Cerebellar nuclear complex (tissue), 1 donor: ENCODE data around the gene ENO2.

Experiments used
- DNase-seq, 2 experiments: peaks; one replicate each; lab custom pipeline; 2025; lab: John Stamatoyannopoulos, UW

Gene ENO2

GRCh38 chr12:6932766-6933165 lies 18.4 kb downstream of the ENO2 start:
- no peak for DNase-seq

DNA sequence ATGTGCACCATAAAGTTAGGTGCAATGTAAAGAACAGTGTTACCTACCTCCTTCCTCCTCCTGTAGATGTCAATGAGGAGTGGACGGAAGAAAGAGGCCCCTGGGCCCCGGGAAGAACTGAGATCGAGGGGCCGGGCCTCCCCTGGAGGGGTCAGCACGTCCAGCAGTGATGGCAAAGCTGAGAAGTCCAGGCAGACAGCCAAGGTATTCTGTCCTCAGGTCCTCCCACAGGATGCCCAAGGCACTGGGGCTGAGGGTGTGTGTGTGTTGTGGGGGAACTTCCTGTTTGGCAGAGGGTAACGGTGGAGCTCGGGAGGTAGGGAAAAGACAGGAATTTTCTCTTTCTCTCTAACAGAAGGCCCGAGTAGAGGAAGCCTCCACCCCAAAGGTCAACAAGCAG lies 19.7 kb downstream of the ENO2 start:
- DNase-seq: no peak

DNA sequence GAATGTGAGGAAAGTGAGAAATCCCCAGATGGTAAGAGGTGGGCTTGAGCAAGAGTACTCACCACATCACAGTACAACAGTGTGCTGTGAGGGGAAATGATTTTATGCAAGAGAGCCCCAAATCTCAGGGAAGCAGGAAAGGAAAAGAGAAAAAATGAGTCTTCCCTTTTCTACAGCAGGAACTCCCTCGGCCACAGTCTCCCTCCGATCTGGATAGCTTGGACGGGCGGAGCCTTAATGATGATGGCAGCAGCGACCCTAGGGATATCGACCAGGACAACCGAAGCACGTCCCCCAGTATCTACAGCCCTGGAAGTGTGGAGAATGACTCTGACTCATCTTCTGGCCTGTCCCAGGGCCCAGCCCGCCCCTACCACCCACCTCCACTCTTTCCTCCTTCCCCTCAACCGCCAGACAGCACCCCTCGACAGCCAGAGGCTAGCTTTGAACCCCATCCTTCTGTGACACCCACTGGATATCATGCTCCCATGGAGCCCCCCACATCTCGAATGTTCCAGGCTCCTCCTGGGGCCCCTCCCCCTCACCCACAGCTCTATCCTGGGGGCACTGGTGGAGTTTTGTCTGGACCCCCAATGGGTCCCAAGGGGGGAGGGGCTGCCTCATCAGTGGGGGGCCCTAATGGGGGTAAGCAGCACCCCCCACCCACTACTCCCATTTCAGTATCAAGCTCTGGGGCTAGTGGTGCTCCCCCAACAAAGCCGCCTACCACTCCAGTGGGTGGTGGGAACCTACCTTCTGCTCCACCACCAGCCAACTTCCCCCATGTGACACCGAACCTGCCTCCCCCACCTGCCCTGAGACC lies 21.2 kb downstream of the ENO2 start:
- DNase-seq: no peak

GRCh38 chr12:6936194-6936635 lies 21.8 kb downstream of the ENO2 start:
- no peak for DNase-seq

- no peak for DNase-seq
Measured at GRCh38 chr12:6936636-6937480, 22.5 kb downstream of the ENO2 start.

DNA sequence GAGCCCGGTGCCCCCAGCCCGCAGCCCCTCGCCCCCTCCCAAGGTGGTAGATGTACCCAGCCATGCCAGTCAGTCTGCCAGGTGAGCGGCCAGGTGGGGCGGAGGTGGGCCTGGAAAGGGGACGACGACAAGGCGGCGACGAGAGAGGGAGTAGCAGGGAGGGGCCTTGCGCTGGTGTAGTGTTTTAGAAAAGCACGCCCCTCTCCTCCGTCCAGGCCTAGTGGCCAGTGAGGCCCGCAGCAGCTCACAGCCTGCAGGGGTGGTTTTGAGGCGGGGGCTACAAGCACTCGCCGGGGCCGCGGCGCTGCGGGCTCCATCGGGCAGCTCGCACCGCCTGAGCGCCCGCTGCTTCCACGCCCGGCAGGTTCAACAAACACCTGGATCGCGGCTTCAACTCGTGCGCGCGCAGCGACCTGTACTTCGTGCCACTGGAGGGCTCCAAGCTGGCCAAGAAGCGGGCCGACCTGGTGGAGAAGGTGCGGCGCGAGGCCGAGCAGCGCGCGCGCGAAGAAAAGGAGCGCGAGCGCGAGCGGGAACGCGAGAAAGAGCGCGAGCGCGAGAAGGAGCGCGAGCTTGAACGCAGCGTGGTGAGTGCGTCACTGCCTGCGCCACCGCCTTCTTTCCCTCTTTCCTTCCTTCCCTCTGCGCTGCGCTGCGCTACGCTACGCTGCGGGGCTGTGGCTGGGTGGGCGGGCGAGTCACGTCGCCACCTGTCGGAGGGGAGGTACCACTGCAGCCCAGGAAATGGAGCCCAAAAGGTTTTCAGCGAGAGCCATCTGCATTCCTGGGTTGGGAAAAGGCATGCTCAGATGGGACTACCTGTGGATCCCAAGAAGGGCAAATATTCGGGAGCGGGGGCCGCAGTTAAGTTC lies 23.3 kb downstream of the ENO2 start:
- DNase-seq: peak; percentile 53 to 81

DNA sequence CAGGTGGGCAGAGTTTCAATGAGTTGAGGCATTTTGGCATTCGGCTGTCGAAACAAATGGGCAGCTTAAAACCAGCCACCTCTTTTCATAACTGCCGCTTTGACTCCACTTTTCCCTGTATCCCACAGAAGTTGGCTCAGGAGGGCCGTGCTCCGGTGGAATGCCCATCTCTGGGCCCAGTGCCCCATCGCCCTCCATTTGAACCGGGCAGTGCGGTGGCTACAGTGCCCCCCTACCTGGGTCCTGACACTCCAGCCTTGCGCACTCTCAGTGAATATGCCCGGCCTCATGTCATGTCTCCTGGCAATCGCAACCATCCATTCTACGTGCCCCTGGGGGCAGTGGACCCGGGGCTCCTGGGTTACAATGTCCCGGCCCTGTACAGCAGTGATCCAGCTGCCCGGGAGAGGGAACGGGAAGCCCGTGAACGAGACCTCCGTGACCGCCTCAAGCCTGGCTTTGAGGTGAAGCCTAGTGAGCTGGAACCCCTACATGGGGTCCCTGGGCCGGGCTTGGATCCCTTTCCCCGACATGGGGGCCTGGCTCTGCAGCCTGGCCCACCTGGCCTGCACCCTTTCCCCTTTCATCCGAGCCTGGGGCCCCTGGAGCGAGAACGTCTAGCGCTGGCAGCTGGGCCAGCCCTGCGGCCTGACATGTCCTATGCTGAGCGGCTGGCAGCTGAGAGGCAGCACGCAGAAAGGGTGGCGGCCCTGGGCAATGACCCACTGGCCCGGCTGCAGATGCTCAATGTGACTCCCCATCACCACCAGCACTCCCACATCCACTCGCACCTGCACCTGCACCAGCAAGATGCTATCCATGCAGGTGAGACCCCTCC lies 24.2 kb downstream of the ENO2 start:
- DNase-seq: no peak

DNA sequence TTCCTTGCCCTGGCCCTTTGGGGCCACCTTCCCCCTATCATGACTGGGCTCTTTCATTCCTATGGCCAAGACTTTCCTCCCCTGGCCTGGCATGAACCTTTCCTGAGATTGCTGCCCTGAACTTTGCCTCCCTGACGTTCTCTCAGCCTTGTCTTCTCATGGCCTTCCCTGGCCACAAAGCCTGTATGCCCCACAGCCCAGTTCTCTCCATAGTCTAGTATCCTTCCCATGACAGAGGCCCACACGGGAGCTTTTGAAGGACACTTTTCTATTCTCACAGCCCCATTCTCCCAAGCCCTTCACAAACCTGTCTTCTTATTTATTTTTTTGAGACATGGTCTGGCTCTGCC lies 24.8 kb downstream of the ENO2 start:
- DNase-seq: no peak

- no peak for DNase-seq
Measured at GRCh38 chr12:6941267-6941666, 26.9 kb downstream of the ENO2 start.

GRCh38 chr12:6941782-6942181 lies 27.4 kb downstream of the ENO2 start:
- no peak for DNase-seq

DNA sequence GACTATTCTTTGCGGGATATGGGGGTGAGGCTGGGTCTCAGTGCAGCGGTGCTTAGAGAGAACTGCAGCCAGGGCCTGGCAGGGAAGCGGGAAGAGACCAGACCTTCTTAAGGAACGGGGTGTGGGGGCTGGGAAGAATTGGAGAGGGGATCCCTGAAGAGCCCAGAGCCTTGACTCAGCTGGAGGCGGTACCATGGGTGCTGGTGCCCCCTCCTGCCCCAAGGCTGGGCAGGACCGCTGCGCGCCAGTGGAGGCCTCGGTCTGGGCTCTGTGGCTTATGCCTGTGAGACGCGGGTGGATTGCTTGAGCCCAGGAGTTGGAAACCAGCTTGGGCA lies 27.9 kb downstream of the ENO2 start:
- DNase-seq: no peak

DNA sequence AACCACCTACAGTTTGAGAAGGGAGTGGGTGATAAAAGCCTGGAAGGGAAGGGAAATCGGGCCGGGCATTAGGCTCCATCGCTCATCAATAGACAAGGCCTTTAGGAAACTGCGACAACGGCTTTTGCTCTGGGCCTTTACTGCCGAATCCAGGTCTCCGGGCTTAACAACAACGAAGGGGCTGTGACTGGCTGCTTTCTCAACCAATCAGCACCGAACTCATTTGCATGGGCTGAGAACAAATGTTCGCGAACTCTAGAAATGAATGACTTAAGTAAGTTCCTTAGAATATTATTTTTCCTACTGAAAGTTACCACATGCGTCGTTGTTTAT lies 29.0 kb downstream of the ENO2 start:
- DNase-seq: peak; percentile 65 to 81

GRCh38 chr12:6943722-6944380 lies 29.5 kb downstream of the ENO2 start, which contains the start of the genes C12orf57 and RNU7-1:
Gene C12orf57, plus strand, starts transcription at chr12:6944022. Its CDS starts 100 bp downstream, at chr12:6944122.
Gene RNU7-1, plus strand, starts transcription at chr12:6943816.
- DNase-seq: peak; percentile 65 to 81

- DNase-seq: peak; percentile 41 to 80
Measured at GRCh38 chr12:6944381-6945186, 30.2 kb downstream of the ENO2 start.

- no peak for DNase-seq
Measured at GRCh38 chr12:6945613-6946012, 31.2 kb downstream of the ENO2 start.

GRCh38 chr12:6946033-6946919 lies 31.9 kb downstream of the ENO2 start:
- DNase-seq: no peak

DNA sequence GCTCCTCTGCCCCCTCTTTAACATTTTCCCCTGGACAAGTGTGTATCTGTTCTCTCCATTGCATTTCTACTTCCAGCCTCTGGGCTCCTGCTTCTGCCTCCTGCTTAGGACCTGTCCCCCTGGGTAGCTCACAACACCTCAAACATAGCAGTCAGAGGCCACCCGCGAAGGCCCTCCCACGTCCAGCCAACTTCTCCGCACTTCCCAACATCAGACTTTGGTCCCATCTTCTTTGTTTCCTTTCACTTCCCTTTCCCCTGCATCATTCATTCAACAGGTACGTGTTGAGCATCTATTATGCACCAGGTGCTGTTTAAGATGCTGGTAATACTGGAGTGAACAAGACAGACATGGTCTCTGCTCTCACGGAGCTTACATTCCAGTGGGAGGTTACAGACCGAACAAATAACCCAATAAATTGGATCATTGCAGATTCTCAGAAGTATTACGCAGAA lies 32.6 kb downstream of the ENO2 start:
- DNase-seq: no peak

- DNase-seq: no peak
Measured at GRCh38 chr12:6947615-6948014, 33.2 kb downstream of the ENO2 start.
